Type B pancreatic cell (in vitro differentiated cells): ENCODE data around the gene ARNT2. TPM values are rescaled to one million over a fixed set of nuclear protein-coding genes. Genes with fewer than 3 reads are reported as not detected.

ENCODE experiments used
- DNase-seq: peaks from one replicate; pipeline ENCODE4 v3.0.0; 2021; ENCODE audit warnings: mixed read lengths; ENCODE audit not compliant: unreplicated experiment; ENCODE audit errors: extremely low spot score
- H3K27ac Mint-ChIP-seq: 2 replicates; pipeline ENCODE4 v1.8.0; 2021; ENCODE audit warnings: mild to moderate bottlenecking, mixed read lengths
- H3K27me3 Mint-ChIP-seq: 2 replicates; pipeline ENCODE4 v1.8.0; 2021; ENCODE audit warnings: mixed read lengths
- H3K36me3 Mint-ChIP-seq: 2 replicates; pipeline ENCODE4 v1.8.0; 2021; ENCODE audit warnings: mixed read lengths
- H3K4me1 Mint-ChIP-seq: one replicate; pipeline ENCODE4 v1.8.0; 2021; ENCODE audit warnings: mixed read lengths; ENCODE audit not compliant: unreplicated experiment
- H3K4me3 Mint-ChIP-seq: 2 replicates; pipeline ENCODE4 v1.8.0; 2021; ENCODE audit warnings: mild to moderate bottlenecking, mixed read lengths
- H3K9me3 Mint-ChIP-seq: 2 replicates; pipeline ENCODE4 v1.8.0; 2021; ENCODE audit warnings: mixed read lengths
- total RNA-seq: library from RNA; stranded (reverse); gene quantifications from 2 replicates; pipeline ENCODE4 v1.2.1, GENCODE V29; 2021; ENCODE audit warnings: low replicate concordance
- TF ChIP-seq, protein P1 (sequence below): fragments of 200-600 bp; sonication (generic); conservative IDR thresholded peaks from 2 replicates; pipeline ENCODE4 v1.5.0; 2021; ENCODE audit warnings: antibody characterized with exemption, mild to moderate bottlenecking

The ARNT2 gene
- total RNA-seq, 1 donor from 2014 or later: 22.4 TPM

DNA sequence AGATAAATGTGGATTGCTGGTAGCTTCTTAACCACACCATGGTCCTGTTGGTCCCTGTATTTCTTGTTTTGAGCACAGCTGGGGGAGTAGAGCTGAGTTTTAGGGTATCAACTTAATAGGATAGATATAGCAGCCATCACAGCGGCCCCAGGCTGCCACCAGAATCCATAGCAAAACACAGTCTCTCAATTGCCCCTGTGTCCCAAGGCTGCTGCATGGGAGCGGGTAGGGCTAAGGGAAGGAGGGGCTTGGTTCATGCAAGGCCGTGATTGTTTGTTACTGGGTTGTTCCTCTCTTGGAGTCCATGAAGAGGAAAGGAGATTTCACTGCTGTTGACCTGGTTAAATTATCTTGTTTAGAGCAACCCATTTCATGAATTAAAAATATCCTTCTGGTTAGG lies 22.1 kb downstream of the ARNT2 start:
- Mint-ChIP-seq H3K9me3 (no peaks in the 10 kb centered on the region), H3K4me3 (no peak overlapping the region), H3K36me3 (no peaks in the 10 kb centered on the region), H3K27ac (no peak overlapping the region), H3K27me3 (no peaks in the 10 kb centered on the region), H3K4me1 (no peaks in the 10 kb centered on the region)
- no peak for DNase-seq
- TF ChIP-seq, protein P1, sequence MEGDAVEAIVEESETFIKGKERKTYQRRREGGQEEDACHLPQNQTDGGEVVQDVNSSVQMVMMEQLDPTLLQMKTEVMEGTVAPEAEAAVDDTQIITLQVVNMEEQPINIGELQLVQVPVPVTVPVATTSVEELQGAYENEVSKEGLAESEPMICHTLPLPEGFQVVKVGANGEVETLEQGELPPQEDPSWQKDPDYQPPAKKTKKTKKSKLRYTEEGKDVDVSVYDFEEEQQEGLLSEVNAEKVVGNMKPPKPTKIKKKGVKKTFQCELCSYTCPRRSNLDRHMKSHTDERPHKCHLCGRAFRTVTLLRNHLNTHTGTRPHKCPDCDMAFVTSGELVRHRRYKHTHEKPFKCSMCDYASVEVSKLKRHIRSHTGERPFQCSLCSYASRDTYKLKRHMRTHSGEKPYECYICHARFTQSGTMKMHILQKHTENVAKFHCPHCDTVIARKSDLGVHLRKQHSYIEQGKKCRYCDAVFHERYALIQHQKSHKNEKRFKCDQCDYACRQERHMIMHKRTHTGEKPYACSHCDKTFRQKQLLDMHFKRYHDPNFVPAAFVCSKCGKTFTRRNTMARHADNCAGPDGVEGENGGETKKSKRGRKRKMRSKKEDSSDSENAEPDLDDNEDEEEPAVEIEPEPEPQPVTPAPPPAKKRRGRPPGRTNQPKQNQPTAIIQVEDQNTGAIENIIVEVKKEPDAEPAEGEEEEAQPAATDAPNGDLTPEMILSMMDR: no peak

DNA sequence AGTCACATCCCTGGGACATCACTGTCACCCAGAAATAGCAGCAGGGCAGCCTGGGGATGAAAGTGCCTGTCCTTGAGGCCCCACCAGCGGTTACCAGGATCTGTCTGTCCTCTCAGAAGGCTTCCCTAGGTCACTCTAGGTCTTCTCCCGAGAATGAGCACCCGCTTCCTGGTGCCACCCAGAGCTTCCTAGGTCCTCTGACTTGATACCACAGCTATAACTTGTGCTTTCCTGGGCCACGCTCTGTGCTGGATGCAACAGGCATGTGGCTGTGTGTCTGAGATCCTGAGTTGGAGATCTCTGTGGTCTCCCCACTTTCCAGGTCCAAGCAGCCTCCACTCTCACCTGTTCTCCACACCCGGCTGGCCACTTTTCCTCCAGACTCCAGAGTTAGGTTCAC lies 25.8 kb downstream of the ARNT2 start:
- peaks cover 4% of the 10 kb centered on the region for H3K4me1 Mint-ChIP-seq
- TF ChIP-seq, protein P1: no peak

DNA sequence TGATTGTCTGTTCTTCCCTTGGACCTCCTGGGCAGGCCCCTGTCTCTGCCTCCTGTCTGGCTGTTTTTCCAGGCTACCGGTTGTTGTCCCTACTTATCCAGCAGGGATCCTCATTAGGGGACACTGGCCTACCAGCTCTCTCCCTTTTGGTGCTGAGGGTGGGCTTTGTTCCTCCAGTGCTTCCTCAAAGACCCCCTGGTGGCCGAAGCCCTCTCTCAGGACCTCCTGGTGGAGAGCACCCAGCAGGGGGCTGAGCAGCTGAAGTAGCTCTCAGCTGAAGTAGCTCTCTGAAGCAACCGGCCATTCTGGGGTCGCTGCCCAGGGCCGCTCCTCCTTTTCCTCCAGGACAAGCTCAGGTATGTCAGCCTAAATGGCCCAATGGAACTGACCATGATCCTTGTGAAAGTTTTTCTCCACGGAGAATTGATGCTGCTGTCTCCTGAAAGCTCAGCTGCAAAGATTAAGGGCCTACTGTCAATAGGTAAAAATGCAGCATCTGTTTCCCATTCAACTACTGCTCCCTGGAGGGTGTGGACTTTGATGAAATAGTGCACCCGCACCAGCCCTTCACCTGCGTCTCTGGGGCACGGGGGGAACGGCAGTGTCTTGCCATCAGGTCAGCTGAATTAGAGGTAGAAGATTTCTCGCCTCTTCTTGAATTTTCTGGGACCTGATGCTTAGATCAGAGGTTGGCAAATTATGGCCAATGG lies 27.6 kb downstream of the ARNT2 start:
- H3K36me3 Mint-ChIP-seq: peaks cover 2% of the 10 kb centered on the region
- H3K27ac Mint-ChIP-seq: no peak overlapping the region
- H3K27me3 Mint-ChIP-seq: no peaks in the 10 kb centered on the region
- peaks cover 7% of the 10 kb centered on the region for H3K4me1 Mint-ChIP-seq
- H3K9me3 Mint-ChIP-seq: no peaks in the 10 kb centered on the region
- DNase-seq: no peak
- H3K4me3 Mint-ChIP-seq: no peak overlapping the region
- TF ChIP-seq, protein P1: no peak

More for the DNA sequence above, 25.8 kb downstream of the ARNT2 start:
- H3K4me3 Mint-ChIP-seq: no peak overlapping the region
- DNase-seq: no peak
- no peaks in the 10 kb centered on the region for H3K9me3 Mint-ChIP-seq
- no peaks in the 10 kb centered on the region for H3K36me3 Mint-ChIP-seq
- H3K27me3 Mint-ChIP-seq: no peaks in the 10 kb centered on the region
- H3K27ac Mint-ChIP-seq: no peak overlapping the region

DNA sequence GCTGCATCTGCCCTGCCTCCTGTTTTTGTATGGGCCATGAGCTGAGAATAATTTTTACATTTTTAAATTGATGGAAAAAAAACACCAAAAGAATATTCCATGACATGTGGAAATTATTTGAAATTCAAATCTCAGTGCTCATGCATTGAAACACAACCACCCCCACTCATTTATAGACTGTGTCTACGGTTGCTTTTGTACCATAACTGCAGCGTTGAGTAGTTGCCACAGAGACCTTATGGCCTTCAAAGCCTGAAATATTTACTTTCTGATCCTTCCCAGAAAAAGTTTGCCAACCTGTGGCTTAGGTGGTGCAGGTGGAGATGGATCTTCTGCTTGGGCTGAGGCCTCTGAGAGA lies 28.1 kb downstream of the ARNT2 start:
- peaks cover 13% of the 10 kb centered on the region for H3K4me1 Mint-ChIP-seq

DNA sequence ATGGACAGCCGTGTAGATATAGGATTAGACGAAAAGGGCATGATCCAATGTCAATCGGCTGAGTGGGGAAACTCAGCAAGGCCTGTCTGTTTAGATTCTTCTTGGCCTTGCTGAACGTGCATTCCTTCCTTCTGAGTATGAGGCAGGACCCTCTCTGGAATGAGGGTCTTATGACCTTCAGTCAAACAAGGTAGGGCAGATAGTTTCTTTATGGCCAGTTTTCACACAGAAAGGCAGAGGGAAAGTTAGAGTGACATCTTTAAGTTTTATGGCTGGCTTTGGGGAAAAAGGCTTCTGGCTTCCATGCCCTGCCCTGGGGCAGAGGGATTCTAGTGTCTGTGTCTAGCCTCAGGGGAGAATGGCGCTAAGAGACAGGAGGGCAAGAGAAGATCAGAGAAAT lies 29.7 kb downstream of the ARNT2 start:
- TF ChIP-seq, protein P1: no peak
- Mint-ChIP-seq H3K36me3 (peaks cover 4% of the 10 kb centered on the region), H3K4me1 (peaks cover 16% of the 10 kb centered on the region), H3K9me3 (no peaks in the 10 kb centered on the region), H3K27me3 (no peaks in the 10 kb centered on the region), H3K4me3 (no peak overlapping the region), H3K27ac (peak overlapping the region; percentile 89)
- no peak for DNase-seq

More for the DNA sequence above, 28.1 kb downstream of the ARNT2 start:
- Mint-ChIP-seq H3K27ac (no peak overlapping the region), H3K9me3 (no peaks in the 10 kb centered on the region), H3K27me3 (no peaks in the 10 kb centered on the region), H3K36me3 (peaks cover 4% of the 10 kb centered on the region), H3K4me3 (no peak overlapping the region)
- TF ChIP-seq, protein P1: no peak
- DNase-seq: no peak
